ENCODE data around the gene BABAM2. TPM values are rescaled to one million over a fixed set of nuclear protein-coding genes. Genes with fewer than 3 reads are reported as not detected.

BABAM2 gene
- polyA plus RNA-seq, 3 donors: 33.2 to 52.8 (median 49.3) TPM

- no peaks in the 10 kb centered on the region for H3K36me3 ChIP-seq (replicated peaks in 1 of 2; ENCODE audit: control insufficient read depth in 1 of 2, insufficient read depth in 2 of 2, low read length in 2 of 2)
- H3K27me3 ChIP-seq (ENCODE audit: control insufficient read depth in 2 of 2, insufficient read depth in 2 of 2, low read length in 2 of 2): no peaks in the 10 kb centered on the region
- H3K9ac ChIP-seq (ENCODE audit: insufficient read depth, low read length, poor library complexity, severe bottlenecking): no peak overlapping the region
- WGBS (ENCODE audit: insufficient coverage): no CpG with 5 or more reads among the region's 3 CpGs
- H3K27ac ChIP-seq (ENCODE audit: low read depth in 1 of 2, low read length in 2 of 2): no peak overlapping the region
- no peaks in the 10 kb centered on the region for H4K20me1 ChIP-seq (ENCODE audit: insufficient read depth, low read length)
- no peak overlapping the region for H2AFZ ChIP-seq (ENCODE audit: insufficient read depth, low read depth, low read length, poor library complexity, severe bottlenecking)
- no peaks in the 10 kb centered on the region for H3K79me2 ChIP-seq (ENCODE audit: insufficient read depth, low read length)
- DNase-seq: no peak
- intact Hi-C loops (cut with micrococcal nuclease): no loop called here
- H3K27ac Mint-ChIP-seq: no peak overlapping the region
- no peaks in the 10 kb centered on the region for H3K36me3 Mint-ChIP-seq
- H3K4me1 Mint-ChIP-seq: peaks cover 42% of the 10 kb centered on the region
- H3K9me3 ChIP-seq (replicated peaks in 1 of 2; ENCODE audit: control insufficient read depth in 1 of 2, insufficient read depth in 1 of 2, low read length in 2 of 2): no peaks in the 10 kb centered on the region
- no peak overlapping the region for H3K4me2 ChIP-seq (replicated peaks; ENCODE audit: extremely low read depth, low read length, poor library complexity, severe bottlenecking)
- no peaks in the 10 kb centered on the region for H3K27me3 Mint-ChIP-seq (ENCODE audit: low read depth in 3 of 3)
- H3K4me1 ChIP-seq (ENCODE audit: control insufficient read depth in 1 of 2, insufficient read depth in 2 of 2, low read length in 2 of 2): peaks cover 24 to 48% of the 10 kb centered on the region in 2 donors
- H3K9me3 Mint-ChIP-seq: peaks cover 0 to 7% (median 0%) of the 10 kb centered on the region in 7 donors
- no peak overlapping the region for H3K4me3 ChIP-seq (replicated peaks in 1 of 3; ENCODE audit: low read depth in 2 of 3, low read length in 3 of 3)
- TF ChIP-seq CTCF (IDR thresholded peaks at IDR 0.05): no peak
- no peak overlapping the region for H3K4me3 Mint-ChIP-seq
These were observed 33.6 kb upstream of the BABAM2 start for GRCh38 chr2:27856956-27857355.

- peak in 1 of 3 donors; percentile 13 for DNase-seq
- no peaks in the 10 kb centered on the region for H3K36me3 ChIP-seq (replicated peaks in 1 of 2; ENCODE audit: control insufficient read depth in 1 of 2, insufficient read depth in 2 of 2, low read length in 2 of 2)
- no peak overlapping the region for H2AFZ ChIP-seq (ENCODE audit: insufficient read depth, low read depth, low read length, poor library complexity, severe bottlenecking)
- intact Hi-C loops (cut with micrococcal nuclease): no loop called here
- 100% methylated on average over 1 of the region's 4 CpGs for WGBS (ENCODE audit: insufficient coverage)
- H3K79me2 ChIP-seq (ENCODE audit: insufficient read depth, low read length): no peaks in the 10 kb centered on the region
- Mint-ChIP-seq H3K4me1 (peaks cover 38% of the 10 kb centered on the region), H3K4me3 (no peak overlapping the region), H3K9me3 (peaks cover 0 to 7% (median 0%) of the 10 kb centered on the region in 7 donors), H3K36me3 (no peaks in the 10 kb centered on the region), H3K27me3 (ENCODE audit: low read depth in 3 of 3) (no peaks in the 10 kb centered on the region), H3K27ac (no peak overlapping the region)
- H3K27ac ChIP-seq (ENCODE audit: low read depth in 1 of 2, low read length in 2 of 2): no peak overlapping the region
- H3K4me1 ChIP-seq (ENCODE audit: control insufficient read depth in 1 of 2, insufficient read depth in 2 of 2, low read length in 2 of 2): peaks cover 24 to 48% of the 10 kb centered on the region in 2 donors
- no peak for TF ChIP-seq CTCF (IDR thresholded peaks at IDR 0.05)
- H3K9me3 ChIP-seq (replicated peaks in 1 of 2; ENCODE audit: control insufficient read depth in 1 of 2, insufficient read depth in 1 of 2, low read length in 2 of 2): no peaks in the 10 kb centered on the region
- H4K20me1 ChIP-seq (ENCODE audit: insufficient read depth, low read length): no peaks in the 10 kb centered on the region
- no peaks in the 10 kb centered on the region for H3K27me3 ChIP-seq (ENCODE audit: control insufficient read depth in 2 of 2, insufficient read depth in 2 of 2, low read length in 2 of 2)
- no peak overlapping the region for H3K4me3 ChIP-seq (replicated peaks in 1 of 3; ENCODE audit: low read depth in 2 of 3, low read length in 3 of 3)
- H3K4me2 ChIP-seq (replicated peaks; ENCODE audit: extremely low read depth, low read length, poor library complexity, severe bottlenecking): no peak overlapping the region
- no peak overlapping the region for H3K9ac ChIP-seq (ENCODE audit: insufficient read depth, low read length, poor library complexity, severe bottlenecking)
These were observed 32.9 kb upstream of the BABAM2 start for GRCh38 chr2:27857417-27858172.
